G401.6 (cell line): ENCODE results near the gene SRGAP3.
"Not testable (repeated sequence)": the region's sequence is repeated elsewhere in the genome, so short reads cannot be mapped to it uniquely, and the experiment has no call there.

Source experiments
- FAIRE-seq: peaks from 2 replicates; lab custom pipeline; 2012; peaks lifted over from hg19 to GRCh38; lab: Jason Lieb, UNC

Gene SRGAP3

DNA sequence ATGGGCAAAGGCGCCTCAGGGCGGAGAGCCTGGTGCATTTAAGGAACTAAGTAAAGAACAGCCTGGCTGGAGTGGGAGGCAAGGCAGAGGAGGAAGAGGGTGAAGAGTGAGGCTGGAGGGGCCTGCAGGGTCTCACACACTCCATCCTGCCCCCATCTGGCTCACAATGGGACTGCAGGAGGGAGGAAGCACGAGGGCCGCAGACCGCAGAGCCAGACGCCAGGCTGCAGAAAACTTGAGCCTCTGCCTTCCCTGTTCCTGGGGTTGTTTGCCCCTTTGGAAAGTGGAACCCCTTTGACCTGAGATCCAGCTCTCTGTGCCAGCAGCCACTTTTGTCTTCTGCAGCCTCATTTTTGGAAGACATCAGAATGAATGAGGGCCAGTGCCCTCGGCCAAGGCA, 138.0 kb downstream of the SRGAP3 start:
- FAIRE-seq: no peak

DNA sequence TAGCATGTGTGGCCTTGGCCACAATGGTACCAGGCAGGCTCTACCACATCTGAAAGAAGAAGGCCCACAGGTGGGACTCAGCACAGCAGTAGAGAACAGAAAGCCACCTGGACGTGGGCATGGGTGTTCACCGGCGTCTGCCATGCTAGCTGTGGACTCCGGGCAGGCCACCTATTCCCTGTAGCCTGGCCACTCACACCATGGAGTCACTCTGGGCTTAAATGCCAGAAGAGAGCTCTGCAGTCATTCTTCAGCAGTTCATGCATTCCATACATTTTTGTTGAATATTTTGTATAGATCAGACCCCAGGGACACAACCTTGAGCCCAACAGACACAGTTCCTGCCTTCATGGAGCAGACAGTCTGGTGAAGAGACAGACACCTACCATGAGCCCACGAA, 138.6 kb downstream of the SRGAP3 start:
- no peak for FAIRE-seq

DNA sequence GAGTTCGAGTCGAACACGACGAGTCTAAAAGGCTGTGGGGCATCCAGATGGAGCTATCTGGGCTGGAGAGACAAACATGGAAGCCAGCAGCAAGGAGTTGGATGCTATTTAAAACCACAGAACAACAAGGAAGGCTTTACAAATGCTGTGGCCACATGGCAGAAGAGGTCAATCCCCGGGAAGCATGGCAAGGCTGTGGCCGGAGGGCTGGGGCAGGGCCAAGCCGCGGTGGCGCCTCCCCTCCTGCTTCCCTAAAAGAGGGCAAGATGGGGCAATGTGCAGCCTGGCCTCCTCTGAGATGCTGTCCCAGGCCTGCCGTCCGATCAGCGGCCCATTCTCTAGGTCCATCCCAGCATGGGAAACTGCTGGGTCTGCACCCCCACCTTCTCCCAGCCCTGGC, 139.1 kb downstream of the SRGAP3 start:
- no peak for FAIRE-seq

DNA sequence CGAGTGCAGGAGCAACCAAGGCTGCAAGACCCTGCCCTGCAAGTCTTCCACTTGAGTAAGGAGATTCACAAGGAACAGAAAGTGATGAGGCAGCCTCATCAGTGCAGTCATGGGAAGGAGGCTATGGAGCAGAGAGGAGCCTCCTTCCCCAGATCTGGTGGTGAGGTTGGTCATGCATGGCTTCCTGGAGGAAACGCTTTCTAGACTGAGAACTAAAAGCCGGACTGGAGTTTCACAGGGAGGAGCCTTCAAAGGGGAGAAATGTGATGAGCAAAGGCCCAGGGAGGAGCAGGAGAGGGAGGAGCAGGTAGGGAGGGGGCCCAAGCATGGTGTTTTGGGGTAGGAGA, 139.9 kb downstream of the SRGAP3 start:
- no peak for FAIRE-seq

DNA sequence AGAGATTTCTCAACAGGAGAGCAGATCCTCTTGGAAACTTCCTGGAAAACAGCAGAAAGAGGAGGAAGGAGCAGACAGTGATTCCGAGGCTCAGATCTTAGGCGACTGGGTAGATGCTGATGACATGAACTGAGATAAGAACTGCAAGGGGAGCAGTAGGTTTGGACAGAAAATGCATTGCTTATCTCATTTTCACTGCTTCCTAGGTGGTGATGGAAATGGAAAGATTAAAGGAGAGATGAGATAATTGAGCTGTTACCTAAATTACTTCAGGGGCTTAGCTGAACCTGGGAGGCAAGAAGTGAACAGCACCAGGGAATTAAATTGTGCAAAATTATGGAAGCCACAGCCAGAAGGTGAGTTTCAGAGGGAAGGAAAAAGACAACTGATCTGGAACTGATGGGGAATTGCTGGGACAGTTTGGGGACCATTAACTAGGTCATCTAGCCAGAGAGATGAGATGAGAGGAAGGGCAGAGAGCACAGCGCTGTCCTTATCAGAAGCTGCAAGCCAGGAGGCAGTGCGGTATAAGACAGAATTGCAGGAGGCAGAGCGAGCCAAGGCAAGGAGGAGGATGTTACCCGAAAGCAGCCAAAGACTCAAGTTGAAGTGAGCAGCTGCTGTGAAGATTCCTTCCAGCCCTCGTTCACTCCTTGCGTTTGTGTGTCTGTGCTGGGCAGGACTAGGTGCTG, 140.4 kb downstream of the SRGAP3 start:
- FAIRE-seq: no peak

DNA sequence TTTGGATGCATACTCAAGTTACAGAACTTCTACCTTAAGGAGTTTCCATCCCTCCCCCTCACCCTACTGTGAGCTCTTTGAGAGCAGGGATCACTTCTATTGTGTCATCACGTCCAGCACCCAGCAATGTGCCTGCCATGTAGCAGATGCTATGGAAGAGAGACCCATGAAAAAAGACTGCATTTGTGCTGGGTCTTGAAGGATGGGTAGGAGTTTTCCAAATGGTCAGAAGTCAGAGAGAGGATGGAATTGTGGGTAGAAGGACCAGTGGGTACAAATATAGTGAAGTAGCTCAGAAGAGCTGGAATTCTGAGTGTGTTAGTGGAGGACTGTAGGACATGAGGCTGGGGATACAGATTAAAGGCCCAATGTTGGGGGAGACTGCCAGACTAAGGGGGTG, 141.7 kb downstream of the SRGAP3 start:
- no peak for FAIRE-seq

DNA sequence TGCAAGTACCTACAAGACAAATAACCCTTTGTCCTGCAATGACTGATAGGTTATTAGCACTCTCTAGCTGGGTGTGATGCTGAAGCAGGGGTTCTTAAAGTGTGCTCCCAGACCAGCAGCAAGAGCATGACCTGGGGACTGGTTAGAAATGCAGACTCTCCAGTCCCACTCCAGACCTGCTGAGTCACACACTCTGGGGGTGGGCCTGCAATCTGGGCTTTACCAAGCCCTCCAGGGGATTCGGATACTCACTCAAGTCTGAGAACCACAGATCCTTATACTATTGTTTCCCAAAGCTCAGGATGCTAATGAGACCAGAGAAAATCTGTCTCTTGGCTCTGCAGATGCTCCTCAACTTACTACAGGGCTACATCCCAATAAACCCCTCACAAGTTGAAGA, 144.0 kb downstream of the SRGAP3 start:
- FAIRE-seq: no peak

DNA sequence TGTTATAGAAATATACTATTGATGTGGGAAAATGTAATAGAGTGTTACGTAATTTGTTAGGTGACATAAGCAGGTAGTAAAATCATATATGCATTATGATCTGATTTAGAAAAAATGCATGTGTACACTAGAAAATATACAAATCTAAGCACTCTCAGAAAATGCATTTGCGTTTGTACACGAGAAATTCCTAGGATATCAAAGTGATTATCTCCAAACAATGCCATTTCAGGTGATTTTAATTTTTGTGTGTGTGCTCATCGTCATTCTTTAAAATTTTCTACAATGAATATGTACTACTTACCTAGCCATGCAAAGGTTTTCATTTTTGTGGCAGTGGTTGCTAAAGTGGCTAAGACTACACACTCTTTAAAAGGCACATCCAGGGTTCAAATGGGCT, 145.3 kb downstream of the SRGAP3 start:
- no peak for FAIRE-seq

DNA sequence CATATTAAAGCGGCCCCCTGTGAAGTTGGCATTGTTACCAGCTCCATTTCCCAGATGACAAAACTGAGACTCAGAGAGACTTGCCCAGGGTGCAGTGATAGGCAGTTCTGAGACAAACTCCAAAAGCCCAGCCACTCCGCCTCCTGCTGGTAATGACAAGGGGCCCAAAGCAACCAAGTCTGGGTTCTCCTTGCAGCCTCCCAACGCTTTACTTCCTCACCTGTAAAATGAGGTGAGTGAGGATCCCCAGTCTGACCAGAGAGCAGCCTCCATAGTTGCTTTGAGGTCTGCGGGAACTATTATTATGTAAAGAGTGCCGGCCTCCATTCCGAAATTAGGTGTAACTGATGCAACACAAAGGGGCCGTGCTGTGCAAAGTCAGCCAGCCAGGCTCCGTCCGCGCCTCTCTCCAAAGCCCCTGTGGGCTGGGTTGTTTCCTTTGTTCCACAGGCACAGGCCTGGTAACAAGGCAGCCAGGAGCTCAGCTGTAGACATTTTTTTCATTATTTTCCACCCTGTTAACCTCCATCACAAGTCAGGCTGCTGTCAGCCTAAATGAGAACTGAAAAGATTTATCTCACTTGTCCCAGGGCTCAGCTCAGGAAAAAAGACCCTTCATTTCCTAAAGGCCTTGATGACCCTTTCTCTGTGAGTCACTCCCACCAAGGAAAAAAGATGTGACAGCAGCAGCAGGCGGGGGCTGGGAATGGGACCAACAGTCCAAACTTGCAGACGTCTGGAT, 147.0 kb downstream of the SRGAP3 start:
- FAIRE-seq: no peak

DNA sequence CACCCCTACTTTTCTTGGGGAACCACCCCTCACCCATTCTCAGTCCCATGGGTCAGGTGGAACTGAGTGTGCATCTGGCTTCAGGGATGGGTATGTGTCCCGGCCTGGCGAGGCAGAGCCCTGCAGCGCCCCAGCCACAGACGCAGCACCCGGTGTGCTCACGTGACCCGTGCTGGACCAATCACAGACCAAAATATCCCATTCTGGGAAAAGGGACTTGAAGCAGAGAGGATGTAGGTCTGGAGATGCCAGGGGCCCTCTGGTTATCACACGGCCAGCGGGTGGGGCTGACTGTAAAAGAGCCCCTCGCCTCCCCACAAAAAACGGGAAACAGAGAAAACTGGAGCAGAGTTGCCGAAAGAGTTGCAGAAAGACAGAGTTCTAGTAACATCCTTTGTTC, 148.2 kb downstream of the SRGAP3 start:
- FAIRE-seq: no peak

DNA sequence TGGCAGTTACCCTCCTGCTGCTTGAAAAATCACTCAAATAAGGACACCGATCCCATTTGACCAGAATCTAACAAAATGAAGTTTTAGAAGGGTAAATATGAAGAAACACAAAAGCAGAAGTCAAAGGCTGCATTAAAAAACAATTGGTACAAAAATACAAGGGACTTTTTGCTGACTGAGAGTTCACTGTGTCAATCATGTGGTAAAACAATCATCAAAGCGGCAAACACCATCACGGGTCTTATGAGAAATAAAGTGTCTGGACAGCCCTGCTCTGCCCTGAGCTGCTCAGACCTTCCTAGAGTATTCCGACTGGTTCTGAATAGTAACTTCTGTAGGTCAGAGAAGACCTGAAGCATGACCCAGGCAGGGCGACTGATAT, 148.9 kb downstream of the SRGAP3 start:
- no peak for FAIRE-seq

DNA sequence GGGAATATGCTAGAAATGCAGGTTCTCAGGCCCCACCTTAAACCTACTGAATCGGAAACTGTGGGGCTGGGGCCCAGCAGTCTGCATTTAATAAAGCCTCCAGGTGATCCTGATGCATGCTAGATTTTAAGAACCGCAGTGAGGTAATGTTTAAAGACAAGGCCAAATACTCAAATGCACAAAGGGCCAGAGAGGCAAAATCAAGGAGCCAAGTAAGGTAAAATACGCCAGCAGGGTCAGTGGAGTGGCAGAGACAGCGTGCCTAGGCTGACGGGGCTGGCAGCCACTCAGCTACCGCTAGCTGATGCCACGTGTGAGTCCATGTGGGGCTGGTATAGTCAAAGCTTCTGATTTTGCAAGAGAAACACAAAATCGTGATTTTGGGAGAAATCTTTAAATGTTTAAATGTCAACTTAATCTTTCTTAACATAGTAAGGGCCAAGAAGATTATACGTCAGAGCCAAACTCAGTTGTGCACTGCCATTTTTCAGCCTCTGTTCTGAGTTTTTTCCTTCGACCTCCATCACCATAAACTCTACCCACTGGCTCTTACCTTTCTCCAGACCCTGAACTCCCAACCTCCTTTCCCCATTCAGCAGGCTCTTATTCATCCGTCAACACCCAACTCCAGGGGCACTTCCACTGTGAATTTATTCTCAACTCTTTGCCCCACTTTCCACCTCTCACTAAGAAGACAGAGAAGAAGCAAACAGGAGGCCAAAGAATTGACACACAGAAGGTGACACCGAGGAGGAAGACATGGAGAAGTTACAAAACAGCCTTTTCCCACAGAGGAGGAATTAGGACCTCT, 149.5 kb downstream of the SRGAP3 start:
- FAIRE-seq: no peak

DNA sequence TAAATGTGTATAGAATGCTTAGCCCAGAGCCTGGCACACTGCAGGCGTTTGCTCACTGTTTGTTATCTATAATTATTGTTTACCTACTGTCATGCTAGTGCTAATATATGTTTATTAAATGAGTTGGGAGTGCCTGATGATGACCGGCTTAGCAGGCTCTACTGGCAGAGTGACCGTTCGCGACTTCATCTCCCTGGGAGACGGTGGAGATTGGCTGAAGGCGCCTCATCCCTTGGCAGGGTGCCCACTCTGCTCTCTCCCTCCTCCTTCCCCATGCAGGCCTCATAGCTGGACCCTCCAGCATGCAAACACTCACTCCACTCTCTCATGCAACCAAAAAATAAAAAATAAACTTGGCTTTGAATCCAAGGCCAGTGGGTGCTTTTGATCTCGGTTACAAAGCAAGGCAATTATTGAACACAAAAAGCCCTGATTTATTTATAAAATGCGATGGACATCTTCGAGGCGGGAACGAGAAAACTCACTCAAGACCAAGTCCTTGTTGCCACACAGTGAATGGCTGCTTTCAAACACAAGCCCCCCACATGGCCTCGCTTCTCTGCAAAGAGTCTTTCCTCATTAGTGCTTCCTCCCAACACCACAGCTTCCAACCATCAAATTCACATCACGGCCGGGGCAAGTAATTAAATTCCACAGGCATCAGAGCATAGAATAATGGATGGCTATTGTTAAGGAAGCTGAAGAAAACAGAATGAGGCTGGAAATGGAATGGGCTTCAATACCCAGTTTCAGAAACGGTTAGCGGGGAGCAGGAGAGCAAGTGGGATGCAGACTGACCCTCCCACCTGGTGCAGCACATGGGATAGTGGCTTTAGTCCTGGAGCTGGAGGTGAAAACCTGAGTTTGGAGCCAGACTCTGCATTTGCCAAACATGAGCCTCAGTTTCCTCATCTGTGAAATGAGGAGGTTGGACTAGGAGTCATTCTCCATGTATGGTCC, 150.4 kb downstream of the SRGAP3 start:
- FAIRE-seq: no peak

DNA sequence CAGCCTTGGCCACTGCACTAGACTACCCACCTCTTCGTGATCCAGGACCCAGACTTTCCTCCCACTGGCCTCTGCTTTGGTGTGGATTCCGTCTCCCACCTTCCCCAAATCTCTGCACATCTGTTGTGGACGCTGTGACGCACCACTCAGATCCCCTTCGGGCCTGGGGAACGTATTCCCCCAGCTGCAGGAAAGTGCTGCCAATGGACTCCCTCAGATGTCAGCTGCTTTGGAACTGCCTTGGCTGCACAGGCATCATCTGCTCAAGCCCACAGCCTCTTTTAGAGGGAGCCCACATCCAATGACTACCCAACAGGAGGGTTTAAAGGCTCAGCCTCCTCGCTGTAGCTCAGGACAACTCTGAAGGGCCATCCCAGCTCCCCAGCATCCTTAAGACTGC, 152.0 kb downstream of the SRGAP3 start:
- FAIRE-seq: no peak

DNA sequence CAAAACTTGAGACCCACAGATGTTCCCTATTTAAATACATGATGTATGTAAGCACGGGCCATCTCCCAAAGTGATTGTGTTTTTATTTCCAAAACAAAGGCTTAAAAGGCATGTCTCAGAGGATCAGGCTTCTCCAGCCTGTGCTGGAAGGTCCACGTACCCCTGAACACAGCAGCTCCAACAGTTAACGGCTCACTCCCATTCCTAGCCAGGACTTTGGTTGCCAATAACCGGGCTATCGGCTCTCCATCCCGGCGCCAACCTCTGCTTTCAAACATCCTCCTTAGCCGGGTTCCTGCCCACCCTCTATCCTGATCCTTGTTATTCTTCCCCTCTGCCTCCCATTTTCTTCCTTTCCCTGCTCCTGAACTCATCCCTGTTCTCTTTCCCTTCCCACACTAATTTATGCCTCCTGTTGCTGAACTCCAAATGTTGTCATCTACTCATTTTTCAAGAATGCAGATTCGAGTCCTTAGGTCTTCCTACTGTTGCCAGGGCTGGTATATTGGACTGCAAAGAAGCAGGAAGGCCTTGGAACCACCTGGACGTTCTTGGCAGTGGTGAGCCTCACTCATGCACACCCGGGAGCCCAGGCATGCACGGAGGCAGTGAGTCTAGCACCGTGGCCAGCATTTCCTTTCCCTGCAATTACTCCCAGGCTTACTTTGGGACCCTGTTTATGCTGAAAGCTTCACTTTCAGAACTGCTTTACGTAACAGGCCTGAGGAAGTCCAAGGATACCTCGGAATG, 157.8 kb downstream of the SRGAP3 start:
- no peak for FAIRE-seq

DNA sequence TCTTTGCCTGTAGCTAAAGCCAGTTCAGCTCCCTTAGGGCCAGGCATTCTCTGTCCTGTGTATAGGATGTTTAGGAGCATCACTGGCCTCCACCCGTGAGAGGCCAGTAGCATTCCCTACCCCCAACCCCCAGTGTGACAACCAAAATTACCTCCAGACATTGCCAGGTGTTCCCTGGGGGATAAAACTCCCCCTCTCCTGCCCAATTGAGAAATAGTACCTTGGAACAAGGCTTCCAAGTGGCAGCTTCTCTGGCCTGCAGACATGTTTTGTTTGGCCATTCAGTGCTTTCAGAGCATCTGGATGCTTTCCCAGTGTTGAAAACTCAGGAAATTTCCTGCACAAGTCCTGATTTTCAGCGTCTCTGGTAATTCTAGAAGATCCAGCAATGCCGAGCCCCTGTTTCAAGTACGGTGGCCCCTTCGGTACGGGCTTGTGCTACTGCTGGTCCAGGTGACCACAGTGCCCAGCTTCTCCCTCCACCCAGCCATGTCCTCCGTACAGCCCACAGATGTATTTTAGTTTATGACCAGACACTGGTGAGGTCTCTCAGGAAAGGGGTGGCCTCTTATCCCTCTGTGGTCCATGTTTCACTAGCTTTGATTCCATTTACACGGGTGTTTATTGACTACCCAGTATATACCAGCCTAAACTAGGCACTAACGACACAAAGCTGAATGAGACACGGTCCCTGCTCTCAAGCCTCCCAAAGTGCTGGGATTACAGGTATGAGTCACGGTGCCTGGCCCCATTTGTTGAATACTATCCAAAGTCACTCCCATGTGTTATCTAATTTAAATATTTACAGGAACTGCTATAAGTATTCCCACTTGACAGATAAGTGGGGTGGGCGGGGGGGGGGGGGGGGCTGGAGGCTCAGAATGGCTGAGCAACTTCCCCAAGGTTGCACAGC, 160.7 kb downstream of the SRGAP3 start:
- no peak for FAIRE-seq

DNA sequence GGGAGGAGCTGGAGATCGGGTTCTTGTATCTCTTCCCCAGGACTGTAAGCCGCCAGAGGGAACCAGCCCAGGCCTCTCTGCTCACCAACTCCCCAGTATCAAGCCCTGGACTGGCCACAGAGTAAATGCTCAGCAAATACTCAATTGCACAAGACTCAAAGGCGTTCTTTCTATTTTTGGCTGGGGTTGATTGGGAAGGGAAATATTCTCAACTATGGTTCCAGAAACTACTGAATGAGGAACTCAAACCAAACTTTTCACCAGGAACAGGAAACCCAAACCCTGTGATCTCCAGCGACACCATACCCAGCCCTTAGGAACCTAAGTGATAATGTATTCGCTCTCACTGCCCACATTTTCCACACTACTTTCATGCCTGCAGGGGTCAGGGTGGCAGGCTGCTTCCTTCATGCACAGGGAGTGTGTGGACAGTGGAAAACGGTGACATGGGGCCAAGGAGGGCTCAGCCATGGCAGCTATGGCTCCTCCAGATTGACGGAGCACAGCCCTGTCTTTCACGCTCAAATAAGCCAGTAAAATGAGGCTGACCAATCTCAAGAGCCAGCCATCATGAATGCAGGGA, 161.5 kb downstream of the SRGAP3 start:
- FAIRE-seq: no peak

DNA sequence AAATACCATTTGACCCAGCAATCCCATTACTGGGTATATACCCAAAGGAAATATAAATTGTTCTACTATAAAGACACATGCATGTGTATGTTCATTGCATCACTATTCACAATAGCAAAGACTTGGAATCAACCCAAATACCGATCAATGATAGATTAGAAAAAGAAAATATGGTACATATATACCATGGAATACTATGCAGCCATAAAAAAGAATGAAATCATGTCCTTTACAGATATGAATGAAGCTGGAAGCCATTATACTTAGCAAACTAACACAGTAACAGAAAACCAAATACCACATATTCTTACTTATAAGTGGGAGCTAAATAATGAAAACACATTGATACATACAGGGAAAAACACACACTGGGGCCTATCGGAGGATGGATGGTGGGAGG, 164.0 kb downstream of the SRGAP3 start:
- FAIRE-seq: not testable (repeated sequence)

DNA sequence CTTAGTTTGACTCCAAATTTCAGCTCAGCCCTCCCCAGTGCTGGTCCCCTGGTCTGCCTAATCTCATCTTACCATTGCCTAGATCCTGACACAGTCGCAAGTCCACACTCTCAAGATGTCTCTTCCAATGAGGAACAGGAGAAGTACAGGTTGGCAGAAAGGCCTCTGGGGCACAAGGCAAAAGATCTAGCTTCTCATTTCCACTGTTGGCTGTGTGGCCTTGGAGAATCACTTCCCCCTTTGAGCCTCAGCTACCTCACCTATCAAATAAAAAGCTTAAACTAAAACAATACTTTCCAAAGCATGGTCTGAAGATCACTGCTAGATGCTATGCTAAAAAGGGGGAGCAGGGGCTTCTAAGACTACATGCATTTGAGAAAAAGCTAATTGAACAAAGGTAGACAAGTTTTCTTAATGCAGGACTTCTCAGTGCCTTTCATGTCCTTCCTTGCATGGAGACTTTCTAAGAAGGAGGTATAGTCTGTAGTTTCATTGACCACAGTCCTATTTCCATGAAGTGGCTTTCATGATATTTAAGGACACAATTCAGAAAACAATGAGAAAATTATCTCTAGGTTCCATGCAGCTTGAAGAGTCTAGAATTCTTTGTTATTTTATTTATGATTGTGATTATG, 168.1 kb downstream of the SRGAP3 start:
- FAIRE-seq: no peak

DNA sequence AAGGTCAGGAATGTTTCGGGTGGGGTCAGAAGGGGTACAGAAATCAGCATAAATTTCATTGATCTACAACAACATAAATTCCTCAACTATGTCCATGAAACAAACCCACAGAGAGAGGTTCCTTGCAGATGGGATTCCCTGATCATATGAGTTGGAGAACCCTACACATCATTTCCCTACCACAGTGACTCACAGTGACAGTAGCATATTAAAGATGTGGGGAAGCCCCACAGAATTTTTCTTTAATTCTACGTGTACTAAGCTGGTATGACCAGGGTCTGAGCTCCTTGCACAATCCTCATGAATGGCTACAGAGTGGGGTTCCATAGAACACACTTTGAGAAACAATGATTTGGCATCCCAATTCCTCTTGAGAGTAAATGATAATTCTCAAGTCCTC, 169.3 kb downstream of the SRGAP3 start:
- FAIRE-seq: no peak
